GM18909 (cell line): ENCODE results near the gene C5orf58.
A peak's percentile ranks its signal among the peaks of the same experiment; 100 is the strongest.

Experiments
- ATAC-seq: cut with Tn5 transposase; IDR thresholded peaks from one replicate; pipeline ENCODE4 v1.9.1; 2021; ENCODE audit warnings: mild to moderate bottlenecking; ENCODE audit not compliant: unreplicated experiment, poor library complexity

Gene C5orf58

DNA sequence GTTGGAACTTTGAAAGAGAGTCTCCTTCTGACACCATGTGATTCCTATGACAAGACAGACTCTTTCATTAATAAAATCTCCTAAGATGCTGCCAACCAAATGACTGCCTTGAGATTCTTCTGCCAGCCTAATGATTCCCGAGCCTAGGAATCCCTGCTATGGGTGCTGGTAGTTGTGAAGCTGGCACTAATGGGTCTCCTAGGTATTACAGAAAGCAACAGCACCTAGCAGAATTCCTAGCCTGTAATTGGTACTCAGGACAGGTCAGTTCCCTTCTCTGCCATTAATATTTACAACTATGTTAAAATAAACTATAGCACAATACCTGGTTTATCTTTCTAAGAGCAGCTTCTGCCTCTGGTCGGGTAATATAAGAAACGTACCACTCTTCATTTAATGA lies 19.3 kb downstream of the C5orf58 start:
- no peak for ATAC-seq

DNA sequence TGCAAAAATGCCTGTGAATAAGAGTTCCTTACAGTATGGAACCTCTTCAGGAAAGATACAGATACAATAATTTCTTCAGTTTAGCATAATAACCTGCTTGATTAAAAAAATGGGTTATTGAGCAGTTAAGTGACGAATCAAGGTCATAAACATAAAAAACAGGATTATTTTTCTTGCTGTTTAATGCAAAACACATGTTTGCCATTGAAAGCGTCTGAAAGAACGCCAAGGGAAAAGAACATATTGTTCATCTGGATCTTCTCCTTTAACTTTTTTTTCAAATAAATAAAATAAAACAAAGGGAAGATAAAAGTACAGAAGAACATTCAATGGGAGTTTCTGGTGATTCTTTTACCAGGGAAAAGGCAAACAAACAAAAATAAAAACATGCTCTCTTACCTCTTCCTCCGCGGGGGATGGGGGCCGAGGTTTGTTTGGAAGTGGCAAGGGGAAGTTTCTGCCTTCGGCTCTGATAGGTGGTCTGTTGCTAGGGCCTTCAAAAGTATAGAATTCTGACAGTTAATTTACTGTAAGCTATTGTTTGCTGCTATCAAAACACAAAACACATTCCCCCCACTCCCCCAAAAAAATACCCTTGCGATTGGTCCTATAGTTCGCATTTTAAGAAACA lies 20.1 kb downstream of the C5orf58 start:
- no peak for ATAC-seq

DNA sequence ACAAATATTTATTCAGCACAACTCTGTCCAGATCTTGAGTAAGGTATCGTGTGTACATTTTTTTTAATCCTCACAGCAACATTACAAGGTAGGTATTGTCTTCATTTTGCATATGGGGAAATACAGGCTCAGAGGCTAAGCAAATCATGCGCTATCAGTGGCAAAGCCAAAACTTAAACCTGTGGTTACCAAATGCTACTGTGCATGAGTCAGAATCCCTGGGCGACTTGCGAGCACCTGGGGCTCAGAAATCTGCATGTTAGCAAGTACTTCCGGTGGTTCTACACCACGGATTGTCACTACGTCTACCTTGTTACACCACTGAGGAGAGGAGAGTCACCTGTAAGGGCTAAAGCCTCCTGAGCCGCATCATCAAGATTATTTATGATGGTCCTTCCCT lies 21.3 kb downstream of the C5orf58 start:
- ATAC-seq = peak; percentile 94

DNA sequence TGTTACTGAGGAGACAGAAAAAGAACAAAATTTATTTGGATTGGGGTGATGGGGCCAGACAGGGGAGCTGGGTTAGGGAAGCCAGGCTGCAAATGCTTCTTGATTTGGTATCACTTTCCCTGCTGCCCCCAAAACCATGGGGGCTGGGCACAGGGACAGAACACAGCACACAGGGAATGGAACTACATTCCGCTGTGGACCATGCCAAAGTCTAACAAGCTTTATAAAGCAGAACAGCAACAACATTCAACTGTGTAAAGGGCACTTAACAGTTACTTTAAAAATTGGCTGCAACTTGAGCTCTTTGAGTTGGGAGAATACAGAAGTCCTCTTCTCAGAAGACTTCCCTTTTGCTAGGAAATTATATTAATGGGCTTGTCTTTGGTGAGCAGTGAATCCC lies 23.8 kb downstream of the C5orf58 start:
- ATAC-seq = no peak

DNA sequence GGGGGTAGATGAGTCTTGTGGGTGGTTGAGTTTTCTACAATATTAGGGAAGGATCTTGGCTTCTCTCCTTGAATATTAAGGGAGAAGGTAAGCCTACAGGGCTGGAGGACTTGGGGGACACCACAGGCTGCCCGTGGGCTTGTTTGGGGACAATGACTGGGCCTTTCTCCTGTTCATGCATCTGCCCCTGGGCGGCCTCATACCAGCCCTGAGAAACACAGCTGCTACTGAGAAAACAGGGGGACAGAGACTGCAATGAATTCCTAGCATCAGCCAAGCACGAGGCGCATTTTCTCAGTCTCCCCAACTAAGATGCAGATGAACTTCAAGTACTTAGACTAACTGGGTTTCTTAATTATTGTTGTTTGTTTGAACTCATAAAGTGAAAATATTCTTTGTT lies 24.6 kb downstream of the C5orf58 start:
- no peak for ATAC-seq

DNA sequence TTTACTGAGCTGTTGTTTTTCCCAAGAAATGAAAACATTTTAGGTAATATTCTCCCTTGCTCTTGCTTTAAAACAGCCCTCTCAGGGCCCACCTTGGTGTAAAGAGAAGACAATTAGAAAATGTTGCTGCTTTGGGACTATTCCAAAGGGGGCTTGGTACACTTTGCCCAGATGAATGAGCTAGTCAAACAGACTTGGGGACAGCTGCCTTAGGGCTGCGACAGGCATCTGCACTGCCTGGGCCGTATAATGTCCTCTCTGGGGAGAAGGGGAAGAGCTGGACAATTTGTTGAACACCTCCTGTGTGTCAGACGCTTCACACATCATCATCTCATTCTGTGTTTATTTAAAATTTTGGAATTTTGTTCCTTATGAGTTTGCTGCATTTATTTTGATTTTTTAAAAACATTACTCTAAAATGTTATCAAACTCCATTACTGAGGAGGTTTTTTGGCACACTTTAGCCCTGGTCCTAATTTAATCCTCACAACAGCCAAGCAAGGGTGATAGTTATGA lies 28.8 kb downstream of the C5orf58 start:
- no peak for ATAC-seq

DNA sequence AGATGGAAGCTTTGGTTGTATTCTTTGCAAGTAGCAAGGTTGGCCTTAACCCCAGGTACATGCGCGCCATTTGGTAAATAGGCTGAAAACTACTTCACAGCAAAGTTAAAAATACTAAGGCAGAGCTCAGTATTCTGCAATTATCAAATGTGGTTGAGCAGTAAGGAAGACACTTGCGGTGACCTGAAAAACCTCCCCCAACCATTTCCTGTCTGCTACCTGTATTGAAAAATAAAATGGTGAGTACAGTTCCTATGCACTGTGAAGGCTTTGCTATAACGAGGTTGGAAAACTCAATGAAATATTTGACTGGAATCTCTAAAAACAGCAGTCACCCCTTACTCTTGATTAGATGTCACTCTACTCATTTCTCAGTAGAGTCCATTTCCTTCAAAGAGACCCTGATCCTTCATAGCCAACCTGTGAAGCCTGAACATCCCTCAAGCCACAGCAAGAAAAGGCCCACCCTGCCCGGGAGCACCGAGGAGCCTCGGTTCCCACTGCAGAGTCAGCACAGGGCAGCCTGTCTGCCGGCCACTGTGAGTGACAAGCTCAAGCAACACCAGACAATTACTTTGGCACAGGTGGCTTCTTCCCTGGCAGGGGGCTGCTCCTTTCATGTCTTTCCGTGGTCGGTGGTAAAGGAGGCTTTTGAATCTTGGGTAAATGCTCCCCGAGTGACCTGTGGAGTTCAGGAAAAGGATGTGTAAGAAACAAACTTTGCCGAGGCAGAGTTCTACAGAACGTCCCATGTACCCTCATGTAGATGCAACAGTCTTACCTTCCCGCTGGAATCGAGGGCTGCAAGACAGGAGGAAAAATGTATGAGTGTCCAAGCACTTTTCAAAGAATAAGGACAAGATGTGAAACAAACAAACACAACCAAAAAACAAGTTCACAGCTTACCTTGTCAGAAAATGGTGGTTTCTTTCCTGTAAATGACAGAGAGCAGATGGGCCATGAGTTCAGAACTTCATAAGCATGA lies 29.6 kb downstream of the C5orf58 start:
- ATAC-seq = no peak

DNA sequence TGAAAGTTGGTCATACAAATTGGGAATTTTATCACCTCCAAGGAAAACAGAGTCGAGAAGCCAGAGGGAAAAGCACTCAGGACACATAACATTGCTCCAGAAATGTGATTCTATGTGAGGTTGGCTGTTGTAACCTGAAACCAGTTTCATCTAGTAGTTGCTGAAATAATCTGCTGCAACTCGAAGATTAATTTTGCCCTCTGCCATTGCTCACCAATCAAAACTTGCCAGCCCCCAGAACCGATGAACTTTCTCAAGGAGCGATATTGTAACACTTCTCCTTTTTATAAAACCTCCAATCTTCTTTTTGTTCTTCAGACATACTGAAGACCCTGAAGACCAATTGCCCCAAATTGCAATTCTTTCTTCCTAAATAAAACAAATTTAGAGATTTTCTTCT lies 31.1 kb downstream of the C5orf58 start:
- ATAC-seq = no peak

DNA sequence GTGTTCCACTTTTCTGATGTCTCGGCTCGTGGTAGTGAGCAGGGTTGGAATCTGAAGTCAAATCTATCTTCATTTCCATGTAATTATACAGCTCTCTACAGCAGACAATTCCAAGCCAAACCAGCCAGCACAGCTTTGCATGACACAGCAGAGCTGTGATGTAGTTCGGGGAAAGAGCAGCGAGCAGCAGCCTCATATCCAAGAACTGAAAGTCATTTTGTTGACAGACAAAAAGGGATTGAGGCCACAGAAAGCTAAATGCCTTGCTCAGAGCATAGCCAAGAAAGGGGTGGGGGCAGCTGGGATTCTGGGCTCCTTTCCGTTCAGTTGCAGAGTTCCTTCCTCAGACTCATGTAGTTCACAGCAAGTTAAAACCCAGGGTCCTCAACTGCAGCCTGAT lies 32.7 kb downstream of the C5orf58 start:
- ATAC-seq = no peak

DNA sequence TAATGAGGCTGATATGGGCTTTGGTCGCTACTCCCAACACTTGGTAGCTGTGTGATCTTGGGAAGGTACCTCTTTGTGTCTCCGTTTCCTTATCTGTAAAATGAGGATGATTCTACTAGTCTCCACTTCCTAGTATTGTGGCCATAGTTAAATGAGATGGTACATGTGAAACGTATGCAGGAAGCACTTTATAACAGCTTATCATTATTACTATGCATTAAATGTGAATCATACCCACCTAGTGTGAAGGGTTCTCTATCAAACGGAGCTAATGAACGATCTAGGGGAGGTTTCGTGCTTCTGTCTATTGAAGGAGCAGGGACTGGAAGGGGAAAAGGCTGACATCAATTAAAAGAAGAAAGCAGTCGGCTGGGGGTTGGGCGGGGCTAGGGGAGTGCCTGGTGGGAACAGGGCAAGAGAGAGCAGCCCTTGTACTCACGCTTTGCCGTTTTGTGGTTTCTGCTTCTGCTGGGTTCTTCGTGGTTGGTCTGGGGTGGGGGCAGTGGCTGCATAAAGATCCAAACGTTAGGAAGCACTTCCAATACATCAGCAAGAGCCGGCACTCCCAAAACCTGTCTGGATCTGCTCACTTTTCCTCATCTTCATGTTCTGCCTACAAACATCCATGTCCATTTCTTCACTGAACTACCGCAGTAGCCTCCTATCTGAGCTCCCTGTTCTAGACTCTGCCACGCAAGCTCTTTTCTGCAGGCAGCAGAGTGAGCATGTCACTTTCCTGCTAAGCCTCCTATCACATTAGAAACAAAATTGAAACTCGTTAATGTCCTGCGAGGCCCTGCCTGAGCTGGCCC lies 34.0 kb downstream of the C5orf58 start:
- ATAC-seq = no peak

DNA sequence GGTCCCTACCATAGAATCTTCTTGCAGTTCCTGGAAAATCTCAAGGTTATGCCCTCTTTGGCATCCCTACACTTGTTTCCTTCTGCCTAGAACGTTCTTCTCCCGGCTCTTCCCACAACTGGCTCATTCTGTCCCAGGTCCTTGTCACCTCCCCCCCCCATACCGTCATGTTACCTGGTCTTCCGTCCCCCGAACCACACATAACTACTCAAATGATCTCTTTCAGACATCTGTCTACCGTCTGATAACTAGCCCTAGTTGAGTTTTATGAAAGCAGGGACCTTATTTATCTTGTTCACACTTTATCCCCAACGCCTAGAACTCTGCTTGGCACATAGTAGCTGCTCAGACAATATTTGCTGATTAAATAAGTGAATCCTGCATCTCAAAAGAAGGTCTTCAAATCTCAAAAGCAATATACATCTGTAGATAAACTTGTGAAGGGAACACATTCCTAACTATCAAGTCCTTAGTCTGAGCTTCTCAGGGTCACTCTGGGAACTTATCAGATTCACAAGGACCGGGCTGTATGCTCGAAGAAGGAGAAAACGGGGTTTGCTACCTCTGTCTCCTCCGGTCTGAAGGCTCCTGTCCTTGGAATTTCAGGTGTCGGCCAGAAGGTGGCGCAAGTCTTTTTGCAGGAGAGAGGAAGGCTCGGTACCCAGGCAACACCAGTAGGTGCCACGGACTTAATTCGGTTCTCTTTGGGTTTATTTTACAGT lies 34.8 kb downstream of the C5orf58 start:
- ATAC-seq = peak; percentile 90

DNA sequence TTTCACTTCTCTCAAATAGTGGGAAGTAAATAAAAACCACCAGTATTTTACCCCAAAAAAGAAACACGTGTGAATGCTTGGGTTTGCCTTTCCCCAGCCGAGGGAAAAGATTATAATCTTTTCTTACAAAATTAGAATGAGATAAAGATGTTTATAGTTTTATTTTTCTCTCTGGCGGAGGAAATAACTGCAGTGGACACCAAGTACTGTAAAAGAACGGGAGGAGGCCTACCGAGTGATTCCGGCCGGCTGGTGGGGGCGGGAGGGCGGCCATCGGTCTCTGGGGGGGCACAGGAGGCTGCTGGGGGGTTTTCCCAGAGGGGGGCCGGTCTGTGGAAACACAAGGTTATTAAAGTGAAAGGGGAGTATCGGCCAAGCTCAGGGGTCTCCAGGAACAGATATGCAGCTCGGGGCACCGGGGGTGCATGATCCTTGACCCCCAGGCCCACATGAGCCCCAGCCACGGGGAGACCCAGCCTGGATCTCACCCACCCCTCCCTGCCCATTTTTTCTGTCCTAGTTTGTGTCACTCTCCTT lies 35.4 kb downstream of the C5orf58 start:
- no peak for ATAC-seq

DNA sequence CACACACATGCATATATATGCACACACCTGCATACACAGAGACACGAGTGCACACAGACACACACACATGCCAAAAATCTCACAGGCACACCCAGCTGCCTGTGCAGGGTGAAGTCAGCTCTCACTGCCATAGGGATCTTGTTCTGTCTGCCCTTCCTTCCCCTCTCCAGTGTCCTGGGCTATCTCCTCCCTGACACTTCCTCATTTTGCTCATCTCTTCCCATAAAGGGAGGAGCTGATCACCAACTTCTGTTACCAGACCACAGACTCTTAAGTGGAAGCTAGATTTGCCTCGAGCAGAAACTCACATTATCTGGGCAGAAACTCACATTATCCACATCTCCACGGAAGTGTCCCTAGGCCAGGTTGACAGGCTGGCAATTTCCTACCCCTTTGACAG lies 36.1 kb downstream of the C5orf58 start:
- no peak for ATAC-seq

DNA sequence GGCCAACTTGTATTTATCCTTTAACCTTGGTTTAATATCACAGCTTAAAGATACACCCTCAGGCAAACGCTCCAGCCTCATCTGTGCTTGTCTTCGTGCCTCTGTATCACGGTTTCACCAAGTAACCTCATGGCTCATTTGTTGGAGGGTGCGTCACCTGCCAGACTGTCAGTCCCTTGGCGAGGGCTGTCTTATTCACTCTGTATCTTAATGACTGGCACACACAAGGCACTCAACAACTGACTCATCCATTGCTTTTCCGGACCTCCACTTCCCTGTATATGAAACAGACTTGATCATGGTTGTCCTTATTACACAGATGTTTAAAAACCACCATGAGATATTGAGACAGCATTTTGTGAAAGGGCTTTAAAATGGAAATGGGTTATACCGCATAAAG lies 36.8 kb downstream of the C5orf58 start:
- no peak for ATAC-seq

DNA sequence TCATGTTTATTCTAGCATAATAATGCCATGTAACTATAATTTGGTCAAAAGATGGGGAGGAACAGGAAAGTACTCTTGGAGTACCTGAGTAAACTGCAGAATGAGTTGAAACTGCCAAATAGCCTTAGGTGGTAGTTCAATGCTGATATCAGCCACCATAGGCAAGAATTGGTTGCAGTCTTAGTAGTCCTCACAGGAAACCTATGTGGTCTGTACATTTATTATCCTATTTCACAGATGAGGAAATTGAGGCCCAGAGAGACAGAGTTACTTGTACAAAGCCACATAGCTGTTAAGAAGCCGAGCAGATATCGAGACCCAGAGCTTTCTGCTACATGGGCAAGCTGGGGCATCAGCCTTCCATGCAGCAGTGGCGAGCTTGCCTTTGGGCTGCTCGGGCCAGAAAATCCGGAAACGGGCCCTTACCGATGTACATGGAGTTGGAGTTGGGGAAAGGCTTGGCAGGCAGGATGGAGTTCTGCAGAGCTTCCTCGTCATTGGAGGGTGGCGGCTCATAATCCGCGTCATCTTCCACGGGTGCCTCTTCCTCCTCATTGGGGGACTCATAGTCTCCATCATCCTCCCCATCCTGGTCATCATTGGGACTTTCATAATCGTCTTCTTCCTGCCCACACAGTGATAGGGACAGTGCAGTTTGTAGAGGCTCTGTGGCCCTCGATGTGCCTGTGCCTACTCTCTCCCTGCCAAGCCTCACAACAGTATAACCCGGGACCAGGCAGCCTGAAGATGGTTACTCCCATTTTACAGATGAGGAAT lies 37.7 kb downstream of the C5orf58 start:
- ATAC-seq = no peak

DNA sequence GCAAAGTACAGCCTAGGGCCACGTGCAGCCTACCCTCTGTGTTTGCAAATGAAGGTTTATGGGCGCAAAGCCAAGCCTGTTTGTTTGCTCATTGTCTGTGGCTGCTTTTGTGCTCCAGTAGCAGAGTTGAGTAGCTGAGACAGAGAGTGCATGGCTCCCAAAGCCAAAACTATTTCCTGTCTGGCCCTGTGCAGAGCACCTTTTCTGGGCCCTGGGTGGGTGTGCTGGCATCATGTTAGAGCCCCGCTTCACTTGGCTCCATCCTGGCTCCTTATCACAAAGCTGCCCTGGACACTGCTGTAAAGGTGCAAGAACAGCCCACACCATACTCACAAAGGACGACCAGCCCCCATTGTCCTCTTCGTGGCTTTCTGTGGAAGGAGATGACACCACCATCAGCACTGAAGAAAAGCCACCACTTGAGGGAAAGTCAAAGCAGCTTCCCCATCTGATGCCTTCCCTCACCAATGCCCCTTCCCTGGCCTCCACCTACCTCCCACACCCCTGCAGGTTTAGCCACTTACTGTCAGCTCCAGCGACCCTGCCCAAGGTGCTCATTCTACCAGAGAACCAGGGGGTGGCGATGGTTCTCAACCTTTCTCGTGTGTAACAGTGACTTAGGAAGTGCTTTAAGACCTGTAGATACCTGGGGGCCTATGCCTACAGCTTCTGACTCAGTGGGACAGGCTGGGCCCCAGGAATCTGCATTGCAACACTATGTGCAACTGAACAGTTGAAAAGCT lies 41.4 kb downstream of the C5orf58 start:
- no peak for ATAC-seq

DNA sequence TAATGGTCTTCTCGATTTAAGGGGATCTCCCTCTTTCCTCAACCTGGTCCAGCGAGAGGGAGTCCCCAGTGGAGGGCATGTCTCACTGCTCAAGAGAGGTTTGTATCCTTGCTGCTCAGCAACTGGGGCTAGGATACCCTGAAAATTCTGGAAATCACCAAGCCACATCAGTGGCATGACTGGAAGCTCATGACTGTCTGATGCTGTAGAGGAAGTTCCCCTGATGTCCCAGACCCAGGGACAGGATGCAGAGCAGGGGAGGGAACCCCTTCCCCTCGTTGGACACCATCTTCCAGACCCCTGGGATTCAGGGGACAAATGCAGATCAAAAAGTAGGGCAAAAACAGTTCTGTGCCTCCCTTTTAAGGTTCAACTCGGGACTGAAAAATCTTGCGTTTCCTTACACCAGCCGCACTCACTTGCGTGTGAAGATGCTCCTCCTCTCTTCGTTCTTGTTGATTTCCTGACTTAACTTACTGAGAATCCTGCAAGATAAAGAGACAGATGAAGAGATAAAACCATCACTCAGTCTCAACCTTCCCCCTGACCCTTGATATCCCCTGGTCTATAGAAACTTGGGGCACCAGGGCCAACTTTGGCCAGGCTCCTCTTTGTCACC lies 42.7 kb downstream of the C5orf58 start:
- no peak for ATAC-seq

DNA sequence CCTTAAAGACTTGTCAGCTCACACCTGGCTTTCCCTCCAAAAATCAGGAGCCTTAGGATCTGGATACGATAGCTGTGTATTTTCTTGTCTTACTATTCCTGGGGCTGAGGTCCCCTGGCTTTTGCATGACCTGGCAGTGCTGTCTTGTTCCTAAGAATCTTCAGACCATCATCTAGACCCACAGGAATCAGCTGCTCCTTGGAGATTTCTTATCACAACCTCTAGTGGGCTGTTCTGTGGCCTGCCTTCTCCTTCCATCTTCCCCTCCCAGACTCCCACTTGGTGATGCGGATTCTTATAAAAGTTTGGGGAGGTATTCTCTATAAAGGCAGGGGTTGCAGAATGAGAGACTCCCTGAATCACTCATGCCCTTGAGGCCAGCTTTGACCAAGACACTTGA lies 43.4 kb downstream of the C5orf58 start:
- no peak for ATAC-seq
